ENCODE measurements around the gene FAM219A.
"Not testable (repeated sequence)": the region's sequence is repeated elsewhere in the genome, so short reads cannot be mapped to it uniquely, and the experiment has no call there.

The FAM219A gene

GRCh38 chr9:34362614-34363214 is 95.7 kb downstream of the FAM219A start:
- Histone ChIP-seq H3K4me3 (no peak overlapping the region), H4K20me1 (no peaks in the 10 kb centered on the region), H3K4me2 (no peak overlapping the region)

GRCh38 chr9:34352957-34353356 is 105.4 kb downstream of the FAM219A start:
- H3K9me3 ChIP-seq (replicated peaks in 1 of 11) = peaks cover 12 to 22% (median 18%) of the 10 kb centered on the region in 11 experiments
- not testable (repeated sequence) for H3K4me3 ChIP-seq

More at GRCh38 chr9:34362614-34363214, 95.7 kb downstream of the FAM219A start:
- Histone ChIP-seq H3K27me3 (no peaks in the 10 kb centered on the region), H3K4me1 (peaks cover 0 to 5% (median 0%) of the 10 kb centered on the region in 10 experiments; a peak in 1 of 20 replicates), H3K27ac (no peak overlapping the region), H3K9ac (no peak overlapping the region), H3K36me3 (peaks cover 0 to 6% (median 3%) of the 10 kb centered on the region in 11 experiments; a peak in 11 of 22 replicates), H3K9me3 (replicated peaks in 1 of 11) (peaks cover 5 to 16% (median 11%) of the 10 kb centered on the region in 11 experiments)
- no peak for TF ChIP-seq Cebpa-rat (IDR thresholded peaks at IDR 0.05)

DNA sequence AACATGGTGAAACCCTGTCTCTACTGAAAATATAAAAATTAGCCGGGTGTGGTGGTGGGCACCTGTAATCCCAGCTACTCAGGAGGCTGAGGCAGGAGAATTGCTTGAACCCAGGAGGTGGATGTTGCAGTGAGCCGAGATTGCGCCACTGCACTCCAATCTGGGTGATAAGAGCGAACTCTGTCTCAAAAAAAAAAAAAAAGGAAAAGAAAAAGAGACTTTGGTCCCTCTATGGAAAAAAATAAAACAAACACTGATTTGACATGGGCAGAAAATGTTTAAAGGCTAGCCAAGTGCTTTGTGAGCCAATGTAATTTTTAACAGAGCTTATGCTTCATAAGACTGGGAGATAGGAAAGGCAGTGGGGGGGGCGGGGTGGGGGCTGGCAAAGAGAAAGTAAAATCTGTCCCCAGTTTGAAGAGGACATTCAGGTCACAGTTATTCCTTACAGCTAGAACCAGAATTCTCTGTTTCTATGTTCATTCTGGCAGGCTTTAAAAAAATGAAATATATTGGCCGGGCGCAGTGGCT is 106.2 kb downstream of the FAM219A start:
- H3K4me2 ChIP-seq, H3K9ac ChIP-seq, H3K27ac ChIP-seq, H3K4me3 ChIP-seq, H3K27me3 ChIP-seq, H3K4me1 ChIP-seq, H4K20me1 ChIP-seq: not testable (repeated sequence)
- Histone ChIP-seq H3K36me3 (peaks cover 0 to 21% (median 5%) of the 10 kb centered on the region in 11 experiments; a peak in 7 of 22 replicates), H3K9me3 (replicated peaks in 1 of 11) (peaks cover 12 to 20% (median 18%) of the 10 kb centered on the region in 11 experiments)

More at GRCh38 chr9:34352957-34353356, 105.4 kb downstream of the FAM219A start:
- H3K4me2 ChIP-seq, H3K4me1 ChIP-seq, H3K27ac ChIP-seq, H3K9ac ChIP-seq, H4K20me1 ChIP-seq, H3K27me3 ChIP-seq: not testable (repeated sequence)
- peaks cover 0 to 17% (median 5%) of the 10 kb centered on the region in 11 experiments; a peak in 7 of 22 replicates for H3K36me3 ChIP-seq

GRCh38 chr9:34349324-34349723 is 109.0 kb downstream of the FAM219A start:
- Histone ChIP-seq H3K9ac (no peak overlapping the region), H3K4me1 (0 out of 20 replicates have a peak, but pooled peaks cover 0 to 5% (median 0%) of the 10 kb centered on the region in 10 experiments), H4K20me1 (0 out of 22 replicates have a peak, but pooled peaks cover 0 to 3% (median 0%) of the 10 kb centered on the region in 11 experiments), H3K4me2 (no peak overlapping the region), H3K27ac (no peak overlapping the region), H3K36me3 (peaks cover 1 to 32% (median 7%) of the 10 kb centered on the region in 11 experiments; a peak in 13 of 22 replicates), H3K4me3 (no peak overlapping the region), H3K9me3 (replicated peaks in 1 of 11) (no peaks in the 10 kb centered on the region), H3K27me3 (no peaks in the 10 kb centered on the region)
- TF ChIP-seq Cebpa-rat (IDR thresholded peaks at IDR 0.05) = no peak

Data from BLaER1 treated with 17β-estradiol and CSF1 and Interleukin-3, amounts not matched to agents 10 nM and 100 nM (cell line).